ENCODE results near the gene KPNA3. TPM values are rescaled to one million over a fixed set of nuclear protein-coding genes. Genes with fewer than 3 reads are reported as not detected.

Gene KPNA3
- total and polyA plus RNA-seq, 2 experiments from 2014 or later = 23.8 to 32.6 TPM

- Histone ChIP-seq H3K9me3 (ENCODE audit: low read depth) (no peaks in the 10 kb centered on the region), H3K36me3 (peaks cover 9% of the 10 kb centered on the region), H3K4me1 (ENCODE audit: low read depth) (no peaks in the 10 kb centered on the region), H3K27ac (no peak overlapping the region), H3K4me3 (no peak overlapping the region), H3K27me3 (no peaks in the 10 kb centered on the region)
- TF ChIP-seq CTCF (IDR thresholded peaks at IDR 0.05; ENCODE audit: low read depth, low read length) = no peak
- DNase-seq (ENCODE audit: low read depth in 1 of 2, low spot score in 1 of 2) = no peak
Observed at GRCh38 chr13:49683489-49683888, 109.0 kb downstream of the KPNA3 start.

- Histone ChIP-seq H3K4me3 (no peak overlapping the region), H3K27me3 (no peaks in the 10 kb centered on the region), H3K27ac (no peak overlapping the region), H3K4me1 (ENCODE audit: low read depth) (no peaks in the 10 kb centered on the region), H3K36me3 (peaks cover 3% of the 10 kb centered on the region), H3K9me3 (ENCODE audit: low read depth) (no peaks in the 10 kb centered on the region)
- DNase-seq (ENCODE audit: low read depth in 1 of 2, low spot score in 1 of 2) = peak in 1 of 2 donors; percentile 12
- TF ChIP-seq CTCF (IDR thresholded peaks at IDR 0.05; ENCODE audit: low read depth, low read length) = no peak
Observed at GRCh38 chr13:49681842-49682435, 110.5 kb downstream of the KPNA3 start.

DNA sequence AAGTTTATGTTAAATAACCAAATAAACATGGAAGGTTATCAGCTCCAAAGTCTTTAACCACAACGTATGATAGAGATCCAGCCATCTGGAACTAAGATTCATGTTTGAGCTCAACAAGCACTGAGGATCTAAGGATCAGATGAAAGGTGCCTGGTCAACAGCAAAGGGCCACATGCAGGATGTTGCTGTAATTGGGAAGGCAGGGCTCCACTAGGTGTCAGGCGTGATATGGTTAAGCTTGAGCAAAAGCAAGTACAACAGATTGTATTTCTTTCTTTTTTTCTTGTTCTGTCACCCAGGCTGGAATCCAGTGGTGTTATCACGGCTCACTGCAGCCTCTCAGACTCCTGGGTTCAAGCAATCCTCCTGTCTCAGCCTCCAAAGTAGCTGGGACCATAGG, 113.2 kb downstream of the KPNA3 start:
- H3K9me3 ChIP-seq (ENCODE audit: low read depth) = no peaks in the 10 kb centered on the region
- peak in 1 of 2 donors; percentile 30 for DNase-seq (ENCODE audit: low read depth in 1 of 2, low spot score in 1 of 2)
- TF ChIP-seq CTCF (IDR thresholded peaks at IDR 0.05; ENCODE audit: low read depth, low read length) = peak; percentile 13

DNA sequence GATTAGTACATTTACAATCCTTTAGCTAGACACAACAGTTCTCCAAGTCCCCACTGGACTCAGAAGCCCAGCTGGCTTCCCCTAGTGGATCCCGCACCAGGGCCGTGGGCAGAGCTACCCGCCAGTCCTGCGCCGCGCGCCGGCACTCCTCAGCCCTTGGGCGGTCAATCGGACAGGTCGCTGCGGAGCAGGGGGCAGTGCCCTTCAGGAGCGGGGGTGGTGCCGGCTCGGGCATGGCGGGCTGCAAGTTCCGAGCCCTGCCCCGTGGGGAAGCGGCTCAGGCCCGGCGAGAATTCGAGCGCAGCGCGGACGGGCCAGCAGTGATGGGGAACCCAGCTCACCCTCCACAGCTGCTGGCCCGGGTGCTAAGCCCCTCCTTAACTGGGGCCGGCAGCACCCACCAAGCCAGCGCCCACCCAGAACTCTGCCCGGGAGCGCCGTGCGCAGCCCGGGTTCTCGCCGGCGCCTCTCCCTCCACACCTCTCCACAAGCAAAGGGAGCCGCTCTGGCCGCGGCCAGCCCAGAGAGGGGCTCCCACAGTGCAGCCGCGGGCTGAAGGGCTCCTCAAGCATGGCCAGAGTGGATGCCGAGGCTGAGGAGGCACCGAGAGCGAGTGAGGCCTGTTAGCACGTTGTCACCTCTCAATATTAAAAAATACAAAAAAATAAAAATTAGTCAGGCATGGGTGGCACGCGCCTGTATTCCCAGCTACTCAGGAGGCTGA, 114.1 kb downstream of the KPNA3 start:
- Histone ChIP-seq H3K9me3 (ENCODE audit: low read depth) (no peaks in the 10 kb centered on the region), H3K27ac (no peak overlapping the region), H3K36me3 (no peaks in the 10 kb centered on the region), H3K27me3 (no peaks in the 10 kb centered on the region), H3K4me1 (ENCODE audit: low read depth) (no peaks in the 10 kb centered on the region), H3K4me3 (no peak overlapping the region)
- no peak for TF ChIP-seq CTCF (IDR thresholded peaks at IDR 0.05; ENCODE audit: low read depth, low read length)
- DNase-seq (ENCODE audit: low read depth in 1 of 2, low spot score in 1 of 2) = no peak

More for the DNA sequence above, 113.2 kb downstream of the KPNA3 start:
- Histone ChIP-seq H3K27ac (no peak overlapping the region), H3K36me3 (no peaks in the 10 kb centered on the region), H3K4me3 (no peak overlapping the region), H3K27me3 (no peaks in the 10 kb centered on the region), H3K4me1 (ENCODE audit: low read depth) (no peaks in the 10 kb centered on the region)

GRCh38 chr13:49676581-49677298, 115.7 kb downstream of the KPNA3 start:
- no peak for TF ChIP-seq CTCF (IDR thresholded peaks at IDR 0.05; ENCODE audit: low read depth, low read length)
- Histone ChIP-seq H3K4me1 (ENCODE audit: low read depth) (no peaks in the 10 kb centered on the region), H3K9me3 (ENCODE audit: low read depth) (no peaks in the 10 kb centered on the region), H3K27ac (no peak overlapping the region), H3K36me3 (no peaks in the 10 kb centered on the region), H3K4me3 (no peak overlapping the region), H3K27me3 (no peaks in the 10 kb centered on the region)
- no peak for DNase-seq (ENCODE audit: low read depth in 1 of 2, low spot score in 1 of 2)
